GM18861 (cell line): ENCODE results near the gene MEIOB.
"Not testable (repeated sequence)": the region's sequence is repeated elsewhere in the genome, so short reads cannot be mapped to it uniquely, and the experiment has no call there.

ENCODE experiments used
- ATAC-seq: cut with Tn5 transposase; IDR thresholded peaks from one replicate; pipeline ENCODE4 v1.9.1; 2021; ENCODE audit not compliant: unreplicated experiment

MEIOB gene

DNA sequence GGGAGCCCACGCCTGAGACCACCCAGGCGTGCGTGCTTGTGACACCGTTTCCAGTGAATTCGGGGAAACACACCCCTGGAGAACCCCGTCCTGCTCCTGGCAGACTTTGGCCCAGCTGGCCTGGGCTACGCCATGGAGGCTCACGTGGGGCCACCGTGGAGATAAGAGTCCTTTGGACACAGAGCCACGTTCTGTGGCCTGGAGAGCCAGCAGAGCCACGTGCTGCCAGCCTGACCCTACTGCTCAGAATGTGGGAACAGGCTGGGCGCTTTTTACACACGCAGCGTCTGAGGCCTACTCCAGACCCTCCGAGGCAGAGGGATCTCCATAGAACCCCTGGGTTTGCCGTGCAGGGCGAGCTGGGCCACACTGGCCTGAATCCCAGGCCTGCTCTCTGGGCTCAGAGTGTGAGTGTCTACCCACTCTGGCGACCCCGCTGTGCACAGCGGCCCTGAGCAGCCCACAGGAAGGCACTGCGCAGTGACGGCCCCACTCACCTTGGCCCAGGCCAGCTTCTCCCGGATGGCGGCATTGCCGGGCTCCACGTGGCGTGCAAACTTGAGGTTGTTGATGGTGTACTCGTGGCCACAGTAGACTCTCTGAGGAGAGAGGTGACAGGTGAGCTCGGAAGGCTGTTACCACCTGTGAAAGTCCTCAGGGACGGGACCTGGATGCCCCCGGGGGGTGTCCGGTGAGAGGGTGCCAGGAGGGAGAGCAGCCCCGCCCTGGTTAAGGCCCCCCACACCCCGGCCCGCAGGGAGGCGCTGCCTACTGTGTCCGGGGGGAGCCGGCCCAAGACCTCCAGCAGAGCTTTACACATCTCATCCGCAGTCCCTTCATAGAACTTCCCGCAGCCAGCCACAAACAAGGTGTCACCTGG is 55.3 kb downstream of the MEIOB start:
- ATAC-seq = no peak

GRCh38 chr16:1815461-1815860 is 56.5 kb downstream of the MEIOB start:
- no peak for ATAC-seq

- ATAC-seq = no peak
Measured at GRCh38 chr16:1812732-1813163, 59.2 kb downstream of the MEIOB start.

DNA sequence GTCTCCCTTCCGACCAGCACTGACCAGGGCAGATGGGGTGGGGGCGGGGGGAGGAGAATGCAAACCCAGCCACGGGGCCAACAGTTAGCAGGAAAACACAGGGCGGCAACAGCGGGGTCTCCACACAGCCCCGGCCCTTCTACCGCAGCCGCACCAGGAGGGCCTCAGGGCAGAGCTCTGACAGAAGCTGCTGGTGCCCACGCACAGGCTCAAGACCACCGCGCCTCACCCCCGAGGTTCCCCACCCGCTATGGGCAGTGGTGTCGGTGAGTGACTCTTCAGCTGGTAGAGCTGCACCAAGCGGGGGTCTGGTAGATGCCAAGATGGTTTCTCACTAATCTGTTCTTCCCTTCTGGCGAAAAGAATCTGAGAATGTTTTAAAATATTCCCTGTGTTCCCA is 61.4 kb downstream of the MEIOB start:
- ATAC-seq = no peak

DNA sequence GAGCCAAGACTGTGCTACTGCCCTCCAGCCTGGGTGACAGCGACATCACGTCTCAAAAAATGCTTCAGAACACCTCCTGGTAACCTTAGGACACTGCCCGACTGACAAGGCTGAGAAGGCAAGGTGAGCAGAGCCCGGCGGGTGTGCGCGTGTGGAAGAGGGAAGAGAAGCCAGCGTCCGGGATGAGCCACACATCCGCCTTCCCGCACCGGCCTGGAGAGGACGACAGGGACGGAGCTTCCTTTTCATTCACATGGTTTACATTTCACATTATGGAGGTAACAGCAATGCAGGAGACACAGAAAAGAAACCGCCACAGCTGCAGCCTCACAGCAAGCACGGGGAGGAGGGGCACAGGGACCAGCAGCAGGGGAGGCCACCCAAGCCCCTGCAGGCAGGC is 61.9 kb downstream of the MEIOB start:
- ATAC-seq = no peak

DNA sequence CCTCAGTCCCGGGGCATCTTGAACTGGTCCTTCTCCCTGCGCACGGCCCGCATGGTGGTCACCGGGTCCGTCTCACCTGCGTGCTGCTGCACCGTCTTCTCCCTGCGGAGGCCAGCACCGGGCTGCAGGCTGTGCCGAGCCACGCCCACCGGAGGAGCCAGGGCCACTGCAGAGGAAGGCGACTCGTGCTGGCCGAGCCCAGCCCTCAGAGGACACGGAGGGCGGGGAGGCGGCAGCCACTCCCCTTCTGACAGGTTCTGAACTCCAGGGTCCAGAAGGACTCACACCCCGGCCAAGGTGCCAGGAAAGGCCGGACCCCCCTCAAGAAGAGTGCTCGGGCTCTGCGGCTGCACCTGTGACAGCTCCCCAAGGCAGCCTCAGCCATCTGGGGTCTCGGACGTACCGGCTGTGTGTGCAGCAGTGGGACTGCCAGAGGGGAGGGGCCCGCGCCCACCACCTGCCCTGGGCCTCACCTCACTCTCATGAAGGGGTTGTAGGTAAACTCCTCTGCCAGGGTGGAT is 62.6 kb downstream of the MEIOB start:
- ATAC-seq = no peak

DNA sequence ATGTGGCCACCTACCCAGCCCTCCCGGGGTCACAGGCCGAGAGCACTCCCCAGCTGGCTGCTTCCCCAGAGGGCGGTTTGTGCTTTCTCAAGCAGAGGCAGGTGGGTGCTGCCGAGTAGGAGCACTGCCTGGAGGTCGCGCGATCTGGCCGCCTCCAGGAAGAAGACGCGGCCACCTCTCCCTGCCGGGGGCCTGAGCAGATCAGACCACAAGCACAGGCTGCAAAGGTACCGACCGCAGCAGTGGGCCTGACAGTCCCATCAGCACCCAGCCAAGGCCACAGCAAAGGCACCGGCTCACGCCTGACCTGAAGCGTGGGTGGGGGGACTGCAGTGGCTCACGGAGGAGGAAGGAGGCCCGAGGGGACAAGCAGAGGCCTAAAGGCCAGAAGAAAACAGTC is 63.3 kb downstream of the MEIOB start:
- ATAC-seq = no peak

DNA sequence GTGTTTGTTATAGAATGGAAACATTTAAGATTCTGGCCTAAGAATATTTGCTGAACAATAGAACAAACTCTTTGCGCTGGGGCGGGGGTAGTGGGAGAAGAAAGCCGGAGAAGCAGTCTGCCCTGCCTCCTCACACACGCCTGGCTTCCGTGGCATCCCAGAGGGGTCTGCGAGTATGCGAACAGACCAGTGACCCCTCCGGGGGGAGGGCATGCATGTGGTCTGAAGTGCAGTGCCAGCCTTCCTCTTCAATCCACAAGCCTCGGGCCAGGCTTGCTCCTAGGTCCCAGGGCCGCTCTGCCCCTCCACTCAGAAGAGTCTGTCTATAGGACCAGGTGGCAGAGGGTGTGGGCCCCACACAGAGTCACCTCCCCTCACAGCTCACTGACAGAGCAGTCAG is 64.3 kb downstream of the MEIOB start:
- ATAC-seq = no peak

DNA sequence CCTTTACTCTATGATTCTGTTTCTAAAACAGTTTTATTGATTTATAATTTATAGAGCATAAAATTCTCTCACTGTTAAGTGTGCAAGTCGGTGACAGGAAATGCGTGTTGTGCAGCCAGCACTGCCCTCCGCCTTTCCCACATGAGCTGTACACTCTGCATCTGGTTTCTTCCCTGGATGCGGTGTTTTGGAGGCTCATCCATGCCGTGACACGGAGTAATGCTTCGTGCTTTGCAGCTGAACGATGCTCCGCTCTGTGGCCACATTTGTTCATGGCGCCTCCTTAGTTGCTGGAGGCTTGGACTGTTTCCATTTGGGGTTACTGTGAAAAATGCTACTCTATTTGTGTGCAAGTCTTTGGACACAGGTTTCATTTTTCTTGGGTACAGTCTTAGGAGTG is 71.3 kb downstream of the MEIOB start:
- ATAC-seq = no peak

DNA sequence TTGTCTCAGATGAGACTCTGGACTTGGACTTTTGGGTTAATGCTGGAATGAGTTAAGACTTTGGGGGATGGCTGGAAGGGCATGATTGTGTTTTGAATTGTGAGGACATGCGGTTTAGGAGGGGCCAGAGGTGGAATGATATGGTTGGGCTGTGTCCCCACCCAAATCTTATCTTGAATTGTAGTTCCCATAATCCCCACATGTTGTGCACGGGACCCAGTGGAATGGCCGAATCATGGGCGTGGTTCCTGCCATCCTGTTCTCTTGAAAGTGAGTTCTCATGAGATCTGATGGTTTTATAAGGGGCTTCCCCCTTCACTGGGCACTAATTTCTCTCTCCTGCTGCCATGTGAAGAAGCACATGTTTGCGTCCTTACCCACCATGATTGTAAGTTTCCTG is 72.7 kb downstream of the MEIOB start:
- ATAC-seq = not testable (repeated sequence)

DNA sequence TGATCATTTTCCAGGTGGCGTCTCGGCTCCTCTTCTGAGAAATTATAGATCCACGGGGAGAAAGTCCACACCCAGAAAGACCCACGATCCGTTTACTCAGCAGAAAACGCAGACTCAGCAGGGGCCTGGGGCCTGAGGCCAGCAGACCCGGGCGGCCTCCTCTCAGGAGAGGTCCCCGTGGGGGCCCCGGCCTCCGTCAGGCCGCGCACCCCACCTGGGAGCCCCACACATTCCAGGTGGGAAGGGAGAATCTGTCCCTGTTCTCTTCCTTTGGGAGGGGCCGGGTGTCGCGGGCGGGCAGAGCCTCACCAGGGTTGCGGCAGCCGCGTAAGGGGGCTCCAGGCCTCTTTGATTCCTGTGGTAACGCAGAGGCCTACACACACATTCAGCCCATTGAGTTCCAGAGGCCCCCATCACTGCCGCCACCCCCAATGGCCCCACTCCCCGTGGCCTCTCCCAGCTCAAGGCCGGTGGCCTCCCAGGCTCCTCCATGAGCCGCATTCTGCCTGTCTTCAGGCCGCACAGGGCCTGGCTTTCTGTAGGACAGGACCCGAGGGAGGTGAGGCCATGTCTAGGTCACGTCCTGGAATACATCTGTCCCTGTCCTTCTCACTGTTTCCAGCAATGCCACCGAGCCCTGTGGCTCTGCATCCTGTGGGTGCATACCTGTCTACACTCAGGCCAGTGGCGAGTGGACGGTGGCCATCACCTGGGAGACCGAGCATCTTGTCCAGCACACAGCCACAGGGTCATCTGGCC is 76.9 kb downstream of the MEIOB start:
- no peak for ATAC-seq

GRCh38 chr16:1794221-1794871 is 77.6 kb downstream of the MEIOB start:
- no peak for ATAC-seq

- no peak for ATAC-seq
Measured at GRCh38 chr16:1793578-1794220, 78.3 kb downstream of the MEIOB start, which contains the start of gene IGFALS. Gene IGFALS, minus strand, starts transcription at chr16:1793705. Its CDS starts 53 bp downstream, at chr16:1793652.

GRCh38 chr16:1792836-1793577 is 79.0 kb downstream of the MEIOB start:
- no peak for ATAC-seq

- ATAC-seq = no peak
Measured at GRCh38 chr16:1791943-1792812, 79.8 kb downstream of the MEIOB start.

DNA sequence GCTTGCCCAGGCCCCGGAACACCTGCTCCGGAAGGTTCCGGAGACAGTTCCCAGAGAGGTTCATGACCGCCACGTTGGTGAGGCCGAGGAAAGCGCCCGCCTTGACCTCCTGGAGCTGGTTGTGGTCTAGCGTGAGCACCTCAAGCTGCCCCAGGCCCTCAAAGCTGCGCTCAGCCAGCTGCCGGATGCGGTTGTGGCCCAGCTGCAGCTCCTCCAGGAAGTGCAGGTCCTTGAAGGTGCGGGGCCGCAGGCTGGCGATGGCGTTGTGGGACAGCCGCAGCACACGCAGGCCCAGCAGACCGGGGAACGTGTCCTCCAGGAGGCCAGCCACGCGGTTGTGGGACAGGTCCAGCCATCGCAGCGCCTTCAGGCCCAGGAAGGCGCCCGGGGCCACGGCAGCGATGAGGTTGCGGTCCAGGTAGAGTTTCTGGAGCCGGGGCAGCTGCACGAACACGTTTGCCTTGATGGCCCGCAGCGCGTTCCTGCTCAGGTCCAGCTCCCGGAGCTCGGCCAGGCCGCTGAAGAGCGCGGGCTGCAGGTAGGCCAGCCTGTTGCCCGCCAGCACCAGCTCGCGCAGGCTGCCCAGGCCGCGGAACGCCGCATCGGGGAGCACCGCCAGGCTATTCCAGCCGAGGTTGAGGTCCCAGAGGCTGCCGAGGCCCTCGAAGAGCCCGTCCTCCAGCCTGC is 80.6 kb downstream of the MEIOB start:
- ATAC-seq = no peak

DNA sequence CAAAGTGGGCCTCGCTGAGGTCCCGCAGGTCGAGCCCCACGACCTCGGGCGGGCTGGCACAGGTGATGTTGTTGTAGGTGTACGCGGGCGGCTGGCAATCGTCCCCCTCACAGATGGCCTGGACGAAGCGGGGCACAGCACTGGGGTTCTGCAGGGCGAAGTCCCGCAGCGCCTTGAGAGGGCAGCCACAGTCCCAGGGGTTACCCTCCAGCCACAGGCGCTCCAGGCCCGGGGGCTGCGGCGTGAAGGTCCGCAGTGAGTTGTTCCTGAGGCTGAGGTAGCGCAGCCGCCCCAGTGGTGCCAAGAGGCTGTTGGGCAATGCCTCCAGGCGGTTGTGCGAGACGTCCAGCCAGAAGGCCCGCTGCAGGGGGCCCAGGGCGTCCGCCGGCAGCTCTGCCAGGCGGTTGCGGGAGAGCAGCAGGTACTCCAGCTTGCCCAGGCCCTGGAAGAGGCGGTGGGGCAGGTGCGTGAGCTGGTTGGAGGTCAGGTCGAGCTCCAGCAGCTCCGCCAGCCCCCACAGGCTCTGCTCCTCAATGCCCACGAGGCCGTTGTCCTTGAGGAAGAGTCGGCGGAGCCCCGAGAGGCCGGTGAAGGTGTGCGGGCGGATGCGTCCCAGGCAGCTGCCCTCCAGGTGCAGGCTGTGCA is 81.2 kb downstream of the MEIOB start:
- ATAC-seq = no peak

GRCh38 chr16:1790261-1790610 is 81.7 kb downstream of the MEIOB start:
- no peak for ATAC-seq
